ENCODE data around the gene C5orf24.

C5orf24 gene

DNA sequence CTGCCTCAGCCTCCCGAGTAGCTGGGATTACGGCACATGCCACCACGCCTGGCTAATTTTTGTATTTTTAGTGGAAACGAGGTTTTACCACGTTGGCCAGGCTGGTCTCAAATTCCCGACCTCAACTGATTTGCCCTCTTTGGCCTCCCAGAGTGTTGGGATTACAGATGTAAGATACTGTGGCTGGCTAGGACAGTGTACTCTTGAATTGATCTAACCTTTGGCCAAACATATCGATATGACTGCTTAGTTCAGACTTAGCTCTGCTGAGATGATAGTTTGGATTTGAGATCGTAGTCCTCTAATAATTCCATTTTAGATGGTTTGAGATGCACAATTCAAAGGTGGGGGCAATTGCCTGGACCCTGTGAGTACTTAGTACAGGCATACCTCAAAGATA lies 43.6 kb downstream of the C5orf24 start:
- Histone ChIP-seq H3K9me3 (ENCODE audit: low read depth, low read length) (no peaks in the 10 kb centered on the region), H3K4me3 (no peak overlapping the region), H3K36me3 (ENCODE audit: insufficient read depth, low read length) (peaks cover 7% of the 10 kb centered on the region), H3K27ac (no peak overlapping the region), H3K9ac (ENCODE audit: insufficient read length) (no peak overlapping the region)
- DNase-seq (ENCODE audit: low read depth, low spot score) = no peak
- no peak for TF ChIP-seq EZH2 (IDR thresholded peaks at IDR 0.05)
- no peak for TF ChIP-seq FOXP2 (optimal IDR thresholded peaks at IDR 0.05; ENCODE audit: control extremely low read depth, extremely low read length, insufficient read depth)
- TF ChIP-seq POLR2AphosphoS5 (IDR thresholded peaks at IDR 0.05; ENCODE audit: borderline replicate concordance, low read depth, low read length) = no peak

DNA sequence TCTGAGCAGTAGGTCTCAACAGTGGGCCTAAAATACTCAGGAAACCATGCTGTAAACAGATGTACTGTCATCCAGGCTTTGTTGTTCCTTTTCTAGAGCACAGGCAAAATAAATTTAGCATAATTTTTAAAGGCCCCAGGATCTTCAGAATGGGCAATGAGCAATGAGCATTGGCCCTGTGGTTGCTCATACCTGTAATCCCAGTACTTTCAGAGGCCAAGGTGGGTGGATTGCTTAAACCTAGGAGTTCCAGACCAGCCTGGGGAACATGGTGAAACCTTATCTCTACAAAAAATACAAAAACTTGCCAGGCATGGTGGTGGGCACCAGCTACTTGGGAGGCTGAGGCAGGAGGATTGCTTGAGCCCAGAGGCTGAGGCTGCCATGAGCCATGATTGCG lies 45.7 kb downstream of the C5orf24 start:
- no peak overlapping the region for H3K27ac ChIP-seq
- peaks cover 7% of the 10 kb centered on the region for H3K36me3 ChIP-seq (ENCODE audit: insufficient read depth, low read length)

DNA sequence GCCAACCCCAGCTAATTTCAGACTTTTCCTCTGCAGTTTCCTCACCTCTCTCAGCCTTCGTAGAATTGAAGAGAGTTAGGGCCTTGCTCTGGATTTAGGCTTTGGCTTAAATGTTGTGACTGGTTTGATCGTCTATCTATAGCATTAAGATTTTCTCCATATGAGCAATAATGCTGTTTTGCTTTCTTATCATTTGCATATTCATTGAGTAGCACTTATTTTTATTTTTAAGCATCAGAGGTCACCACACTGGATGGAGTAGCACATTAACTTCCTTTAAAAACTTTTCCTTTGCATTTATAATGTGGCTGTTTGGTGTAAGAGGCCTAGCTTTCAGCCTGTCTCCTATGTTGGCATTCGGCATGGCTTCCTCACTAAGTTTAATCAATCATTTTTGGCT lies 46.5 kb downstream of the C5orf24 start:
- DNase-seq (ENCODE audit: low read depth, low spot score) = no peak
- TF ChIP-seq FOXP2 (optimal IDR thresholded peaks at IDR 0.05; ENCODE audit: control extremely low read depth, extremely low read length, insufficient read depth) = no peak
- TF ChIP-seq POLR2AphosphoS5 (IDR thresholded peaks at IDR 0.05; ENCODE audit: borderline replicate concordance, low read depth, low read length) = no peak
- no peak for TF ChIP-seq EZH2 (IDR thresholded peaks at IDR 0.05)
- 0 out of 2 replicates have a peak overlapping the region, but pooled peaks have one; percentile 47 for H3K4me3 ChIP-seq
- peaks cover 7% of the 10 kb centered on the region for H3K36me3 ChIP-seq (ENCODE audit: insufficient read depth, low read length)
- H3K9ac ChIP-seq (ENCODE audit: insufficient read length) = no peak overlapping the region
- no peaks in the 10 kb centered on the region for H3K9me3 ChIP-seq (ENCODE audit: low read depth, low read length)
- peak overlapping the region; percentile 82 for H3K27ac ChIP-seq

More for the DNA sequence above, 45.7 kb downstream of the C5orf24 start:
- Histone ChIP-seq H3K9ac (ENCODE audit: insufficient read length) (no peak overlapping the region), H3K9me3 (ENCODE audit: low read depth, low read length) (no peaks in the 10 kb centered on the region), H3K4me3 (no peak overlapping the region)
- DNase-seq (ENCODE audit: low read depth, low spot score) = no peak
- no peak for TF ChIP-seq FOXP2 (optimal IDR thresholded peaks at IDR 0.05; ENCODE audit: control extremely low read depth, extremely low read length, insufficient read depth)
- TF ChIP-seq POLR2AphosphoS5 (IDR thresholded peaks at IDR 0.05; ENCODE audit: borderline replicate concordance, low read depth, low read length) = no peak
- no peak for TF ChIP-seq EZH2 (IDR thresholded peaks at IDR 0.05)

DNA sequence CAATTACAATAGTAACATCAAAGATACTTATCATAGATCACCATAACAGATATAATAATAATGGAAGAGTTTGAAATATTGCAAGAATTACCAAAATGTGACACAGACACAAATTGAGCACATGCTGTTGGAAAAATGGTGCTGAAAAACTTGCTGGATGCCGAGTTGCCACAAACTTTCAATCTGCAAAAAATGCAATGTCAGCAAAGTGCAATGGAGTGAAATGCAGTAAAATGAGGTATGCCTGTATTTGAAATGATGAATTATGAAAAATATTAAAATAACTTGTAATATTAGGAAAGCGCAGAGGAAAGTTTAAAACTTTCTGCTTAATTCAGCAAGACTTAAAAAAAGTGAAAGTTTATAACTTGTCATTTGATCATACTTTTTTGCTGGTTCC lies 47.2 kb downstream of the C5orf24 start:
- Histone ChIP-seq H3K36me3 (ENCODE audit: insufficient read depth, low read length) (peaks cover 7% of the 10 kb centered on the region), H3K9me3 (ENCODE audit: low read depth, low read length) (no peaks in the 10 kb centered on the region), H3K27ac (peak overlapping the region; percentile 82), H3K9ac (ENCODE audit: insufficient read length) (peak overlapping the region; percentile 8), H3K4me3 (peak overlapping the region; percentile 47)
- TF ChIP-seq EZH2 (IDR thresholded peaks at IDR 0.05) (no peak), POLR2AphosphoS5 (IDR thresholded peaks at IDR 0.05; ENCODE audit: borderline replicate concordance, low read depth, low read length) (no peak), FOXP2 (optimal IDR thresholded peaks at IDR 0.05; ENCODE audit: control extremely low read depth, extremely low read length, insufficient read depth) (no peak)
- no peak for DNase-seq (ENCODE audit: low read depth, low spot score)

DNA sequence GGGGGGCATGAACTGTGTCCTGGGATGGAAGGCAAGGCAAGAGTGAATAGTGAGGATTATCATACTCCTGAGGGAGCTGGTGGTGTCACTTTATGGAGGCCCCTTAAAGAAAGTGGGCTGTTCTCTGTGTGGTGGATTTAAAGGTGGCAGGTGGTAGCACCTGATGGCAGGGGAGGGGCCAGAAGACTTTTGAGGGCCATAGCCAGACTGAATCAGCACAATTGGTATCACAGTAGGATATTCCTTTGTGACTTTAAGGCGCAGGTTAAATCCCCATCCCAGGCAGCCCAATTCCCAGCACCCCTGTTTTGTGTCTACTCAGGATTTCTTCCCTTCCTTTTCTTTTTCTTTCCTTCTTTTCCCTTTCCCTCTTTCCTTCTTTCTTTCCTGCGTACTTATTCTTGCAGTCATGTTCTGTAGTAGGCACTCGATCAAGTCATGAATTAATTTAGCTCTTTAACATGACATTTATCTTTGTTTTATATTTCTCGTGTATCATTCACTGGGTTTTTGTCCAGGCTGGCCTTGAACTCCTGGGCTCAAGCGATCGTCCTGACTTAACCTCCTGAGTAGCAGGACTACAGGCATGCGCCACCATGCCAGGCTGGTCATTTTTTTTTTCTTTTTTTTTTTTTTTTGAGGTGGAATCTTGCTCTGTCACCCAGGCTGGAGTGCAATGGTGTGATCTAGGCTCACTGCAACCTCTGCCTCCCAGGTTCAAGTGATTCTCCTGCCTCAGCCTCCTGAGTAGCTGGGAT lies 48.2 kb downstream of the C5orf24 start:
- no peak for DNase-seq (ENCODE audit: low read depth, low spot score)
- Histone ChIP-seq H3K9me3 (ENCODE audit: low read depth, low read length) (no peaks in the 10 kb centered on the region), H3K9ac (ENCODE audit: insufficient read length) (no peak overlapping the region), H3K36me3 (ENCODE audit: insufficient read depth, low read length) (peaks cover 7% of the 10 kb centered on the region), H3K4me3 (no peak overlapping the region; the same call in 1 of the 2 replicates), H3K27ac (no peak overlapping the region)
- TF ChIP-seq POLR2AphosphoS5 (IDR thresholded peaks at IDR 0.05; ENCODE audit: borderline replicate concordance, low read depth, low read length) = no peak
- TF ChIP-seq FOXP2 (optimal IDR thresholded peaks at IDR 0.05; ENCODE audit: control extremely low read depth, extremely low read length, insufficient read depth) = no peak
- no peak for TF ChIP-seq EZH2 (IDR thresholded peaks at IDR 0.05)

DNA sequence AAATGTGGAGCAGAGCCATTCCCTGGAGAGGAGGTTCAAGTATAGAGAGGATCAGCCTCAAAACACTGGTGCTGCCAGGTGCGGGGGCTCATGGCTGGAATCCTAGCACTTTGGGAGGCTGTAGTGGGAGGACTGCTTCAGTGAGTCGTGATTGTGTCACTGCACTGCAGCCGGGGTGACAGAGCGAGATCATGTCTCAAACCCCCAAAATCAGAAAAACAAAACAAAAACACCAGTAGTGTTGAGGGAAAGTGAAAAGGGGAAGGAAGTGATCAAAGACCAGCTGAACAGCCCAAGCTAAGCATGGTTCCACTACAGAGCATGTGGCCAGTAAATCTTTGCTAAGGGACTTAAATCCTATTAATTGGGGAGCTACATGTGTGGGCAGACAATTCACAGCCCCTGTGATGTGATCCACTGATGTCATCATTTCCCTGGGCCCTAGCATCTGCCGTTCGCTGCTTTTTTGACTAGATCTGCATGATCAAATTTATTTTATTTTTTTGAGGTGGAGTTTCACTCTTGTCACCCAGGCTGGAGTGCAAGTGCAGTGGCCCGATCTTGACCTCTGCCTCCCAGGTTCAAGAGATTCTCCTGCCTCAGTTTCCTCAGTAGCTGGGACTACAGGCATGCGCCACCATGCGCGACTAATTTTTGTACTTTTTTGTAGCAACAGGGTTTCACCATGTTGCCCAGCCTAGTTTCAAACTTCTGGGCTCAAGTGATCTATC lies 56.5 kb downstream of the C5orf24 start:
- Histone ChIP-seq H3K4me3 (no peak overlapping the region), H3K27ac (no peak overlapping the region), H3K9ac (ENCODE audit: insufficient read length) (no peak overlapping the region), H3K9me3 (ENCODE audit: low read depth, low read length) (no peaks in the 10 kb centered on the region), H3K36me3 (ENCODE audit: insufficient read depth, low read length) (no peaks in the 10 kb centered on the region)
- DNase-seq (ENCODE audit: low read depth, low spot score) = no peak
- no peak for TF ChIP-seq POLR2AphosphoS5 (IDR thresholded peaks at IDR 0.05; ENCODE audit: borderline replicate concordance, low read depth, low read length)
- no peak for TF ChIP-seq EZH2 (IDR thresholded peaks at IDR 0.05)
- no peak for TF ChIP-seq FOXP2 (optimal IDR thresholded peaks at IDR 0.05; ENCODE audit: control extremely low read depth, extremely low read length, insufficient read depth)

DNA sequence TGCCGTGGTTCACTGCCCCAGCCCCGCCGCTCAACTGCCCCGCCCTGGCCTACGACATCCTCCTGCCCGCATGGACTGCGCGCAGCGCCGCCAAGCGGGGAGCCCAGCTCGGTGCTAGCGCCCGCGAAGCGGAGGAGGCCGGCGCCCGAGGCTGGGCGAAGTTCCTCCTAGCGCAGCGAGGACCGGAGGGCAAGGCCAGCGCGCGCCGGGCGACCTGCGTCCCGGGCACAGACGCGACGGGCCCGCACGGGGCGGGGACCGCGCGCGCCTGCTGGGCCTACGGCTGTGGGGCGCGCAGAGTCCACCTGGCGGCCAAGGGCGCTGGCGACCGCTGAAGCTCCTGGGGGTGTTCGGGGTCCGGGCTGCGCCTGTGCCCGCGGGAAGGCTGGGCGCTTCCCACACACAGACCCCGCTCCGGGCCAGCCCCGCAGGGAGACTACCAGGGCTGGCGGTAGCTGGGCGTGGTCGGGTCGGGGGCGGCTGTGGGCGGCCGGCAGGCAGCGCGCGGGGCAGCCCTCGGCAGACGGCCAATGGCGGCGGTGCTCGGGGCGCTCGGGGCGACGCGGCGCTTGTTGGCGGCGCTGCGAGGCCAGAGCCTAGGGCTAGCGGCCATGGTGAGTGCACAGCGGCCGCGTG lies 59.0 kb downstream of the C5orf24 start, which contains the start of gene PCBD2:
TSS of gene PCBD2 (plus strand) at position 522 of the 636 bp plus-strand sequence. CDS start at position 531, 9 bp downstream.
- TF ChIP-seq FOXP2 (optimal IDR thresholded peaks at IDR 0.05; ENCODE audit: control extremely low read depth, extremely low read length, insufficient read depth) = no peak
- peak within 1 kb of the TSS; percentile 93 for H3K9ac ChIP-seq (ENCODE audit: insufficient read length)
- H3K4me3 ChIP-seq = peak within 1 kb of the TSS; percentile 79
- DNase-seq (ENCODE audit: low read depth, low spot score) = no peak
- H3K36me3 ChIP-seq (ENCODE audit: insufficient read depth, low read length) = no peaks in the 10 kb centered on the region
- peak within 1 kb of the TSS; percentile 85 for H3K27ac ChIP-seq
- no peaks in the 10 kb centered on the region for H3K9me3 ChIP-seq (ENCODE audit: low read depth, low read length)

All from SK-N-MC (cell line).